Hepatic stellate cell (primary cell): ENCODE data around the gene PAIP2.
"Not testable (repeated sequence)": the region's sequence is repeated elsewhere in the genome, so short reads cannot be mapped to it uniquely, and the experiment has no call there.

ENCODE experiments used
- DNase-seq: peaks from one replicate; pipeline ENCODE4 v3.0.0; 2011; ENCODE audit warnings: low spot score

Gene PAIP2, protein sequence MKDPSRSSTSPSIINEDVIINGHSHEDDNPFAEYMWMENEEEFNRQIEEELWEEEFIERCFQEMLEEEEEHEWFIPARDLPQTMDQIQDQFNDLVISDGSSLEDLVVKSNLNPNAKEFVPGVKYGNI

DNA sequence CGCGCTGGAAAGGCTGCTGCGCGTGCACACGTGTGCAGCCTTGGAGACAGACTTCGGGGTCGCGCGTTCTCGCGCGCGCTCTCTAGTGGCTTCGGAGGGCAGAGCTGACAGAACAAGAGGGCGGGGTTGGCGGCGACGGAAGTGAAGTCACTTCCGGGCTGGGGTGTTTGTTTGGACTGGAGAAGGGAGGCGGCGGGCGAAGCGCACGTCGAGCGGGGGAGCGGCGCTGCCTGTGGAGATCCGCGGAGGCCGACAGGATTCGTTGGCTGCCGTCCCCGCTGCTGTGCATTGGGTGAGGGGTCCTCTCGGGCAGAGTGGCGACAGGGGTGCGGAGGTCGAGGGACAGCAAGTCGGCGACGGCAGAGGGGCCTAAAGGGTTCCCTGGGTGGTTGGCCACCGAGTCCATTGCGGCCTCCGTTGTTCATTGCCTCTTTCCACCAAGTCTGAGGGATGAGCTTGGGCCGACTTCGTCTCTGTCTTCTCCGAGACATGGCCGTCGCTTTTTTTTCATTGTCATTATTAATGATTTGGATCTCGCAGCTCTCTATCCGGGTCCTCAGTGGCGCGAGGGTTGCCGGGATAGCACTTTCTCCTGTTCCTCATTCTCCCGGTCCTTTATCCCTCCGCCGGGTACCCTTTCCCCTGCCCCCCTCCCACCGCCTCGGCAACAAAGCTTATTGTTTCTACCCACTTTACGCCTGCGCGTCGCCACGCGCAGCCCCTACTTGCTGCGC is at the start of gene PAIP2:
PAIP2 (plus strand) TSS at position 166 of the 734 bp plus-strand sequence. CDS start 21,931 bp downstream, outside the sequence.
- peak; percentile 95 for DNase-seq

DNA sequence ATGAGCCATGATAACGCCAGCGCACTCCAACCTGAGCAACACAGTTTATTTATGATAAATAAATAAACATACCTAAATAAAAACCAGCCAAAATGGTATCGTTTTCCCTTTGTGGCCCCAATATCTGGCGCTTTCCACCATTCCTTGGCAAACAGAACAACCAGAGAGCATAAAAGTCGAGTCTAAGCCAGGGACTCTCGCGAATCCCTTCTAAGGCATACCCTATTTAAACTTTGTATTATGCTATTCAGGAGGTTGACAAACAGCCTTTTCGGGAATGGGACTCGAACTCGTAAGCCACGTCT is 48.5 kb upstream of the PAIP2 start:
- no peak for DNase-seq

DNA sequence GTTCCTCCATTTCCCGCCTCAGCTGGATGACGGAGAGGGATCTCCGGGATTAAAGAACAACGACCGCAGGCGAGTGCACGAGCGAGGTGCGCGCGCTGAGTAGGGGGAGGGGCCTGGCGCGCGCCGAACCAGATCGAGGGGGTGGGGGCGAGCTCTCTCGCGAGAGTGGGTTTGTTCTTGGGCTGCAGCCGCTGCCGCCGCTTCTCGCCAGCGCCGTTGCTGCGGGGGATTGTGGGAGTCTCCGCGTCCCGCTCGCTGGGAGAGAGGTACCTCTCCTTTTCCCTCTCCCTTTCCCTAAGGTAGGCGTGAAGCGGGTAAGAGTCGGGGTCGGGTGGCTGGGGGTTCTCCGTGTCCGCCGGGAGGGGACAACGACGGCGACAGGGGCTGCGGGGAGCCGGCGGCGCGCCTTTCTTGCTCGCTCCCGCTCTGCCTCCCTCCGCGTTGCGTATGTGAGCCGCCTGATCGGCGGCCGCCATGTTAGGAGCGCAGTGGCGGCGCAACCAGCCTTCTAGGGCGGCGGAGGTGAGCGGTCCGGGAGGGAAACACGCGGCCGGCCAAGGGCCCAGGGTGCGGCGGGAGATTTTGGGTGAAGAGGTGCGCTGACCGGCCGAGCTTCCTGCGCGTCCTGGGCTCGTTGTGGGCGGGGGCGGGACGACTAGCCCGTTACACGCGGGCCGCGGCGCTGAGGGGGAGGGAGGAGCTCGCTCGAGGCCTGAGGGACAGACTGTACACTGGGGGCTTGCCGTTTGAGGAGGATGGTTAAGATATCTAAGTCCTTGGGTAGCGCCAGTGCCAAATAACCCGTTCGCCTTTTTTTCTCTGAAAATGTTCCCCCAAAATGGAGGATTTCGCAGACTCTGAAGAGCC is 47.9 kb upstream of the PAIP2 start, which contains the start of gene MATR3:
MATR3 (plus strand) TSS at position 234 of the 867 bp plus-strand sequence. CDS start 13,676 bp downstream, outside the sequence.
- DNase-seq: peak; percentile 96

DNA sequence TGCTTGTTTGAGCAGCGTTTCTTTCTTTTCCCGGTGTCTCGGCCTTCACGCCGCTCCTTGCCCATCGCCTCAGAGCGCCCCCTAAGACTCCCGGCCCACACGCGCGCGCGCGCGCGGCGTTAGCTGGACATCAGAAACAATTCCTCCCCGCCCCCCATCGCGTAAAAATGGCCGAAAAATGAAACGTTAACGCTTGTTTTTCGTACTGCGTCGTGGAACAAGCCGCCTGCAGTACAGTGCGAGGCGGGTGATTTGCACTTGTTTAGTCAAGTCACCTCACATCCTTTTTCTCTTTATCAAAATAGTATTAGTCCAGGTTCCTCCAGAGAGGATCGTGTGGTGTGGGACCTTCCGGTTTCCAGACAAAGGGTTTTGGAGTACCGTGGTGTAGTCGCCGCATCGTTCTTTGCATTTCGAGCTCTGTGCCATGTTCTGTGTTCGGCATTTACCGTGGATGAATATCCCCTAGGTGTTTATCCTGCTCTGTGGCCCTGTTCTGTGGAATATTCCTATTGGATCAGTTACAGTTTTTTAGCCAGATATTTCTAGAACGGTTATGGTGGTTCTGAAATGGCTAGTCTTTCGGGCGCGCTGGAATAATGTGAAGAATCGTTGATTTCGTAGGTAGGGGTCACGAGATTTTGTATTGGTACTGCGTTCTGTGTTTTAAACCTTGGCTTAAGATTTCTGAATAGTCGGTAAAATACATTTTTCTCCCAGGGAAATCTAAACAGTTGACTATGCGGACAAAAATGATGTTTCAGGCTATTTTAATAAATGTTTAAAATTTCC is 47.1 kb upstream of the PAIP2 start:
- DNase-seq: peak; percentile 63

DNA sequence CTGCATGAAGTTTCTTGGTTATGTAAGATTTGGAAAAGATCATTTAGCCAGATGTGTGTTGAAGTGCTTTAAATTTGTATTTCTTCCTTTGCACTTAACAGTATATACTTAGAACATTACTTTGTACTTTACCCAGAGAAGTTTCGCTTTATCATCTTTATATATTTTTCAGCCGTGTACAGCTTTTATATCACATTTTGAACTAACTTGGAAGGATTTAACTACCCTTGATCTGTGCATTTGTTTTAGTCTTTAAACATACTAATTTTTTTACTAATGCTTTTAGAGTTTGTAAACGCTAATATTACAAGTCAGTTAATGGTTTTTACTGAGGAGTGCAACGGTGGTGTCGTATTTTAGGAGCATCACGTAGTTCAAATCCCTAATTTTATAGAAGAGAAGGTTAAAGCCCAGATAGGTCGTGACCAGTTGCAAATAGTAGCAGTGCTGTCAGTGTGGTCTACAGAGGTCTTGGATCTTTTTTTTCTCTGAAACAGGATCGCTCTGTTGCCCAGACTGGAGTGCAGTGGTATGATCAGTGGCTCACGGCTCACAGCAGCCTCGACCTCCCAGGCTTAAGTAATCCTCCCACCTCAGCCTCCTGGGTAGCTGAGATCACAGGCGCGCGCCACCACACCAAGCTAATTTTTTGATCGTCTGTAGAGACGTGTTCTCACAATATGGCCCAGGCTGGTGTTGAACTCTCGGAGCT is 46.2 kb upstream of the PAIP2 start:
- DNase-seq: no peak

DNA sequence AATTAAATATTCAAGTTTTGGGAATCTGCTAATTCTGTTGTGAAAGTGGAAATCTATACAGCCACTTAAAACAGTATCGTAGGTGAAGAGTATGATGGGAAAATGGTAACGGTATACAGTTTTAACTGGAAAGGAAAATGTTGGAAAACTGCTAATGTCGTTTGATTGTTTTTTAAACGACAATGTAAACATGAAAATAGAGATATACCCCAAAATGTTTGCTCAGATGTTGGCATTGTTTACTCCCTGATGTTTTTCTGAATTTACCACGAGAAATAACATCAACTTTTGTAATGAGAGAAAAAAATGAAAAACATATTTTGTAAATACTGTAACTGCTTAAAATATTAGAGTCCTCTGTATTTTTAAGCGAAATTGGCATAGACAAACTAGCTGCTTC is 45.5 kb upstream of the PAIP2 start:
- no peak for DNase-seq

DNA sequence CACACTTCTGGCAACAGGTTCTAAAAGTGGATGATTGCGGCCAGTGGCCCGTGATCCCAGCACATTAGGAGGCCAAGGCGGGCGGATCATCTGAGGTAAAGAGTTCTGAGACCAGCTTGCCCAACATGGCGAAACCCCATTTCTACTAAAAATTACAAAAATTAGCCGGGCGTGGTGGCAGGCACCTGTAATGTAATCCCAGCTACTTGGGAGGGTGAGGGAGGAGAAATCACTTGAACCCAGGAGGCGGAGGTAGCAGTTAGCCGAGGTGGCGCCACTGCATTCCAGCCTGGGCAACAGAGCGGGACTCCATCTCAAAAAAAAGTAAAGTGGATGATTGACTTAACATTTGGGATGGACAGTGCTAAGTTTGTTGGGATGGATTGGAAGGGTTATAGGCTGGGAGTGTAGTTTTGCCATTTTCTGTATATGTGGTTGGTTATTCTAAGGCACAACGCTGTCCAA is 44.8 kb upstream of the PAIP2 start:
- DNase-seq: no peak

DNA sequence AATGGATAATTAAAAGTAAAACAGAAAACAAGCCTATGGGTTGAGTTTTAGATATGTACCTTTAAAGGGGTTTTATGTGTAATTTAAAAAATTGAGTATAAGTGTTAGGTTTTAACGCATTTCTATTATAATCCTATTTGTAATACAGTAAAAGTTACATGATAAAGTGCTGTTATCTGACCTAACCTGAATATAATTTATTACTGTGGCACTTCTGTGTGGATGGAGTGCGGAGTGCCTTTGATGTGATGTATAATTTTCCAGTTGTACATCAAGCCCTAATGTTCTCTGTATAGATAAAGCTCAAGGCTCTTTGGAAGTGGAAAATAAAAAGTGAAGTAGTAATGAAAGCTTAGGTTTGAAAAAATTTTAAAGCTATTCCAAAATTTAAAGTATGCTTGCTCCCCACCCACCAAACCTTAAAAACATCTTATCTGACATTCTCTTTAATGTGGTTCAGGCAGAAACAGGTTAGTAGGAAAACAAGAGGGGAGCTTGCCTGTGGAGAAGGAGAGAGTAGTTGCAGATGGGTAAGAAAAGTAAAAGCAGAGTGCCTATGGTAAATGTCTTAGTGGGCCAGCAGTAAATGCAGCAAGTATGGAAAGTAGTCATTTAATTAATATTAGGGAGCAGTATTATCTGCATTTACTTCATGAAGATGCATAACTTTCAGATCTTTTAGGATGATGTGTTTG is 44.1 kb upstream of the PAIP2 start:
- no peak for DNase-seq

DNA sequence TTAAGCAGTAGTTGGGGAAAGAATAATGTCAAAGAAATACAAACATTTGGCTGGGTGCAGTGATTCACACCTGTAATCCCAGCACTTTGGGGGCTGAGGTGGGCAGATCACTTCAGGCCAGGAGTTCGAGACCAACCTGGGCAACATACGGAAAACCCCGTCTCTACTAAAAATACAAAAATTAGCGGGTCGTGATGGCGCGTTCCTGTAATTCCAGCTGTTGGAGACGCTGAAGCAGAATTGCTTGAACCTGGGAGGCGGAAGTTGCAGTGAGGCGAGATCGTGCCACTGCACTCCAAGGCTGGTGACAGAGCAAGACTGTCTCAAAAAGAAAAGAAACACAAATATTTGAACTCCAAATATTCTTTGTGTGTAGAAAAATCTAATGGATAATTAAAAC is 43.4 kb upstream of the PAIP2 start:
- no peak for DNase-seq

DNA sequence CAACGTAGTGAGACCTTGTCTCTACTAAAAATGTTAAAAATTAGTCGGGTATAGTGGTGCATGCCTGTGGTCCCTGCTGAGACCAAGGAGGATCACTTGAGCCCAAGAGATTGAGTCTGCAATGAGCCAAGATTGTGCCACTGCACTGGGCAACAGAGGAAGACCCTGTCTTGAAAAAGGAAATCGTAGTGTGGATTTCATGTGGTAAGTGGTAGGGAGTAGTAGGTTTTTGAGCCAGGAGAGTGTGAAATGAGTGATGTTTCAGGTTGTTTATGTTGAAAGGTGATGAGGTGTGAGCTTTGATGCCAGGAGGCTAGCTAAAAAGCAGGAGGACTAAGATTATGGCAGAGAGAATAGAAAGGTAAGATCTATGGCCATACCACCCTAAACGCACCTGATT is 42.2 kb upstream of the PAIP2 start:
- DNase-seq: no peak

DNA sequence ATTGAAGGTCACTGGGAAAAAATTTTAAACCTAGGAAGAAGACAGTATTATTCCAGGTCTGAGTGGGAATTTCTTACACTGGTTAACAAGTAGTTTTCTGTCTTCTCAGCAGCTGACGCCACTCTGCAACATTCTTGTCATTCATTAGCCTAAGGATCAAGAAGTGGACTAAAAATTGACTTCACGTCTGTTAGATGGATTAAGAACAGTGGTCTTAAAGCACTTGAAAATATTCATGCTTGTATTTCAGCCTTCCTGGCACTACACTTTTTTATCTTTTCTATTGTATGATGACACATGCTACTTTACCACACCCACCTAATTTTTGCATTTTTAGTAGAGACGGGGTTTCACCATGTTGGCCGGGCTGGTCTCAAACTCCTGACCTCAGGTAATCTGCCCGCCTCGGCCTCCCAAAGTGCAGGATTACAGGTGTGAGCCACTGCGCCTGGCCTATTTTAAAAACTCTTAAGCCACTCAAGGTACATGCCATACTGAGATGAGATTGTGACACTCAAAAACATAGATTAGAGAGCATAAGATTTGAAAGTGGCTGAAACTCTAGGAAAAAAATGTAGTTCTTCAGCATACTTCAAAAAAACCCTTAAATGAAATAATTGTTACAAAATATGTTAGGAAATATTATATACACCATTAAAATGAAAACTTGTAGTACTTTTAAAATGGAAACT is 39.7 kb upstream of the PAIP2 start:
- DNase-seq: no peak

DNA sequence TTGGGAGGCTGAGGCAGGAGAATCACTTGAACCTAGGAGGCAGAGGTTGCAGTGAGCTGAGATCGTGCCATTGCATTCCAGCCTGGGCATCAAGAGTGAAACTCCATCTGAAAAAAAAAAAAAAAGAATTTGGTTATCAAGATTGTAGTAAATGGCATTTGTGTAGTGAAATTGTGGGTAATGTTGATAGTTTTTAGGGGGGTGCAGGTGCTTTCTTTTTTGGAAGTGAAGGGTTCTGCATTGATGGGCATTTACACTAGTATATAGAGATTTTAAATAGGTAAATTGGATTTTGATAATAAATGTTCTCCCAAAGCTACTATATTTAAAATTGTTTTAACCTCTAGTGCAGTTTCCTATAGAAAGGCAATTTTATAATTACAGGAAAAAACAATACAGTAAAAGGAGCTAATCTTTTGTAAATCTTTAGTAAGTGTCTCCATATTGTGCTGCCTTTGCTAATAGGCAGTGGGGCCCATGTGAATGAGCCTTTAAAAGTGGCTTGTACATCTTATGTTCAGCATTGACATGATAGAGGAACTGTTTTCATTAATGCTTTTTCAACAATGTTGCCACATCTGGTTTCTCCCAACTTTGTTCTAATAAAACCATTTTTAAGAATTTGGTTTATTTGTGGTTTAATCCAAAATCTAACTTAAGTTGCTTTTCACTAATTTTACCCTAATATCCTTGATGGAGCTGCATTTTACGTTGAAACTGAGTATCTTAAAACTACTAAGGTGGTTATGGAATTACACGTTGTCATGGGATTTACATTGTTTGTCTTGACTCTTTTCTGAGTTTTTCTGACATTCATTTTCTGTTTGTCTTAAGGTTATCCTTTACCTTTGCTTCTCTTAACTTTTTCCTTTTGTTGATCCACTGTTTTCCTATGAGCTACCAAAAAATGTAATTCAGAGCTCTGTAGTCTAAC is 37.0 kb upstream of the PAIP2 start:
- no peak for DNase-seq

DNA sequence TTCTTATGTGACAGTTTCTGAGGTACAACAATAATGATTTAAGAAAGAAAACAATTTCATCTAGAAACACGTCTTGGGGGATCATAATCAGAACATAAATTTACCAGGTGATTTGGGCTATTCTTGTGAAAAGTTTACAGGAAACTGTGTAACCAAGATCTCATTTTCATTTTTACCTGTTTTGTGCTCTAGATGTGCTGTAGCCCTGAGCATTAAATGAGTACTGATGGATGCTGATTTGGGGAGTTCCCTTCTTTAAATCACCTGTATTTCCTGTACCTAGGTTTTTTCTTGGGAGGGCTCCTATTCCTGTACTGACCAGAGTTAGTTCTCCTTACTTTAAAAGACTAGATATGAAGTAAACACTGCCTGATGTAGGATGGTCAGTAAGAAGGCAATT is 35.5 kb upstream of the PAIP2 start:
- no peak for DNase-seq

DNA sequence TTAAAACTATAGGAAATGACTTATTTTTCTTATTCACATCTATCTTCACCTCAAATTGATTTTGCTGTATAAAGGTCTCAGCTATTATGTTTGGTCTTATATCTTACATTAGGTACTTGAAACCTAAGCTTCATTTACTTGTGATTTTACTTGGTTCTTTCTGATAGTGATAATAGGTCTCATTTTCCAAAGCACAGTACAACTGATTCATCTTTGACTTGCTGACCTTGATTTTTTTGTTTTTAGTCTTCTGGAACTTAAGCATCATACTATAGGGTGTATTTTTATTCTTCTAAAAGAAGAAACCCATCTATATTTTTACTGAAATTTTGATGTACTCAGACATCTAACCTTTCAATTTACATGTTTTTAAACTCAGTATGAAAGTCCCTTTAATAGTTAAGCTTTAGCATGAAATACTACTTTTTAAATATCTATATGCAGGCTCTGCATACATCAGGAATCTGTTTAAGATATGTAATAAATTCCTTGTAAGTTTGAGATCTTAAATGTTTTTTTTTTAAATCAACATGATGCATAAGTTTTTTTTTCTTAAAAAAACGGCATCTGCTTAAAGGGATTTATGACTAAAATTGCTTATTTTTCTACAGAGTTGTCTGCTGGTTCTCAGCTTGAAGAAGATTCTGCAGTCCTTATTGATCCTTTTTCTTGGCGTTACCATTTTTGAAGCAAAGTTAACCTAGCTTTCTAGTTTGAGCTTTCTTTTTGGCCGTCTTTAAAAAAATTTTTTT is 34.9 kb upstream of the PAIP2 start:
- no peak for DNase-seq

DNA sequence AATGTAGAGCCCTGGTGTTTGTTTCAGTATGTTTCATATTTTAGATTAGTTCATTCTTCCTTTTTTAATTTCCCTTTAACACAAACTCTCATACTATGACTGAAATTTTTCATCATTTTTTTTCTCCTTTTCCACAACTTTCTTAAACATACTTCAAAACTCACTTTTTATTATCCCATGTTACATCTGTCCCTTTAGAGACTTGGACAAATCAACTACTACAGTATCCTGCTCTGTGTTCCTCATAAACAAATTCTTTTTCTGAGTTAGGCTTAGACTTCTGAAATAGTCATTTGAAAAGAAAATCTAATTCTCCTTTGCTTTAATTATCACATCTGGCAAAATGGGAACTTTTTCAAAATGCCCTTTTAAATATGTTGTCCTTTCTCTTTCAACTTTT is 32.9 kb upstream of the PAIP2 start:
- DNase-seq: no peak

DNA sequence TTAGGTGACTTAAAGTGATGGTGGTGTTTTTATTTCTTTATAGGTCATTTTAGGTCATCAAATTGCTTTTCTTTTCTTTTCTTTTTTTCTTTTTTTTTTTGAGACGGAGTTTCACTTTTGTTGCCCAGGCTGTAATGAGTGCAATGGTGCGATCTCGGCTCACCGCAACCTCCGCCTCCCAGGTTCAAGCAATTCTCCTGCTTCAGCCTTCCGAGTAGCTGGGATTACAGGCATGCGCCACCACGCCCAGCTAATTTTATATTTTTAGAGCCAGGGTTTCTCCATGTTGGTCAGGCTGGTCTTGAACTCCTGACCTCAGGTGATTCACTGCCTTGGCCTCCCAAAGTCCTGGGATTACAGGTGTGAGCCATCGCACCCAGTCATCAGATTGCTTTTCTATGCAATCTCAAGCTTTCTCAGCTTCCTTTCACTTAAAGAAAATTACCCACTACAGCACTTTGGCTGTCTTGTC is 30.9 kb upstream of the PAIP2 start:
- DNase-seq: not testable (repeated sequence)

DNA sequence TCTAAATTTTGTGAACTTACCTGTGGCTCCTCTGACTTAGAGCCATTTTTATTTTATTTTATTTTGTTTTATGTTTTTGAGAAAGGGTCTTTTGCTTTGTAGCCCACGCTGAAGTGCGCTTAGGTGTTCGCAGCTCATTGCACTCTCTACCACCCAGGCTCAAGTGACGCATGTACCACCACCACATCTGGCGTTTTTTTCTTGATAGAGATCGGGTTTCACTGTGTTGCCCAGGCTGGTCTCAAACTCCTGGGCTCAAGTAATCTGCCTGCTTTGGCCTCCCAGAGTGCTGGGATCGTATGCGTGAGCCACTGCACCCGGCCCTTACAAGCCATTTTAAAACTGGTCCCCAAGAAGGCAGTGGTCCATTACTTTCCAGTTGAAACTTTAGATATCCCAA is 29.6 kb upstream of the PAIP2 start:
- DNase-seq: no peak

DNA sequence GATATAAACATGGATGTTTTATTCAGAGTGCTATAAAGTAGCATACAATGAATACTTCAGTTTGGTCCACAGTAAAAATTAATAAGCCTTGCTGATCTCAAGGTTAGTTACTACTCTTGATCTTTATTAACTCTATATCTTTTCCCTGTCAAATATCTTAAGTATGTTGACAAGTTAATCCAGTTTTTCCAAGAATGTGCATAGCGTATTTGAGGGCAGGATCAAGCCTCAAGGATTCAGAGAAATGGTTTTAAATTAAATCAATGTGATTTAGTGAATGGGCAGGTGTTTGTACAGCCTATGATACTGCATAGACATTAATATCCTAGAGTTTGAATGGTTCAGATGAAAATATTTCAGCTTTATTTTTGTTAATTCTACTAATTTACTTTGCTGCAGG is 27.4 kb upstream of the PAIP2 start:
- no peak for DNase-seq
